Activated T-cell treated with anti-CD3 and anti-CD28 coated beads for 48 hours (primary cell): ENCODE results near the gene RERG.
"Not testable (repeated sequence)": the region's sequence is repeated elsewhere in the genome, so short reads cannot be mapped to it uniquely, and the experiment has no call there.

ENCODE experiments used
- DNase-seq: peaks from one replicate; pipeline ENCODE4 v3.0.0-alpha.2; 2020; ENCODE audit warnings: low read depth

The RERG gene

GRCh38 chr12:15143467-15143866 lies 77.8 kb downstream of the RERG start:
- DNase-seq = no peak

GRCh38 chr12:15142711-15143110 lies 78.5 kb downstream of the RERG start:
- no peak for DNase-seq

GRCh38 chr12:15131431-15131830 lies 89.8 kb downstream of the RERG start:
- no peak for DNase-seq

GRCh38 chr12:15130541-15130940 lies 90.7 kb downstream of the RERG start:
- DNase-seq = no peak

- no peak for DNase-seq
Observed at GRCh38 chr12:15123401-15123800, 97.8 kb downstream of the RERG start.

GRCh38 chr12:15122344-15122743 lies 98.9 kb downstream of the RERG start:
- DNase-seq = no peak

- DNase-seq = no peak
Observed at GRCh38 chr12:15118955-15119354, 102.3 kb downstream of the RERG start.

- no peak for DNase-seq
Observed at GRCh38 chr12:15116983-15117382, 104.2 kb downstream of the RERG start.

- no peak for DNase-seq
Observed at GRCh38 chr12:15116086-15116485, 105.1 kb downstream of the RERG start.

- DNase-seq = no peak
Observed at GRCh38 chr12:15115434-15115833, 105.8 kb downstream of the RERG start.

- no peak for DNase-seq
Observed at GRCh38 chr12:15114501-15114900, 106.7 kb downstream of the RERG start.

- no peak for DNase-seq
Observed at GRCh38 chr12:15092826-15093225, 128.4 kb downstream of the RERG start.

- no peak for DNase-seq
Observed at GRCh38 chr12:15090441-15090840, 130.8 kb downstream of the RERG start.

GRCh38 chr12:15088105-15088504 lies 133.1 kb downstream of the RERG start:
- DNase-seq = no peak

GRCh38 chr12:15077751-15078150 lies 143.5 kb downstream of the RERG start:
- DNase-seq = not testable (repeated sequence)

GRCh38 chr12:15074351-15074750 lies 146.9 kb downstream of the RERG start:
- no peak for DNase-seq

GRCh38 chr12:15059123-15059522 lies 162.1 kb downstream of the RERG start:
- no peak for DNase-seq
